Neural crest cell (in vitro differentiated cells): Measurements from ENCODE around the gene AATK. TPM values are rescaled to one million over a fixed set of nuclear protein-coding genes. Genes with fewer than 3 reads are reported as not detected.

Experiments
- DNase-seq: peaks from one replicate; pipeline ENCODE4 v3.0.0; 2021; ENCODE audit warnings: low read depth, mixed read lengths, low spot score
- H3K27ac Mint-ChIP-seq: one replicate; pipeline ENCODE4 v1.8.0; 2021; ENCODE audit warnings: mild to moderate bottlenecking, mixed read lengths; ENCODE audit not compliant: unreplicated experiment
- H3K27me3 Mint-ChIP-seq: 2 replicates; pipeline ENCODE4 v1.8.0; 2021; ENCODE audit warnings: low read depth, mild to moderate bottlenecking, mixed read lengths
- H3K36me3 Mint-ChIP-seq: 2 replicates; pipeline ENCODE4 v1.8.0; 2021; ENCODE audit warnings: low read depth, mild to moderate bottlenecking, mixed read lengths
- H3K4me1 Mint-ChIP-seq: 2 replicates; pipeline ENCODE4 v1.8.0; 2021; ENCODE audit warnings: mixed read lengths
- H3K4me3 Mint-ChIP-seq: one replicate; pipeline ENCODE4 v1.8.0; 2021; ENCODE audit warnings: mild to moderate bottlenecking, mixed read lengths
- H3K9me3 Mint-ChIP-seq: 2 replicates; pipeline ENCODE4 v1.8.0; 2021; ENCODE audit warnings: mixed read lengths
- CTCF ChIP-seq: fragments of 200-600 bp; sonication (generic); conservative IDR thresholded peaks from 2 replicates; pipeline ENCODE4 v1.5.0; 2021; ENCODE audit warnings: antibody characterized with exemption, mild to moderate bottlenecking
- total RNA-seq: library from RNA; stranded (reverse); gene quantifications from 2 replicates; pipeline ENCODE4 v1.2.1, GENCODE V29; 2021

Gene AATK
- total RNA-seq, 1 donor from 2014 or later: 6.0 TPM

DNA sequence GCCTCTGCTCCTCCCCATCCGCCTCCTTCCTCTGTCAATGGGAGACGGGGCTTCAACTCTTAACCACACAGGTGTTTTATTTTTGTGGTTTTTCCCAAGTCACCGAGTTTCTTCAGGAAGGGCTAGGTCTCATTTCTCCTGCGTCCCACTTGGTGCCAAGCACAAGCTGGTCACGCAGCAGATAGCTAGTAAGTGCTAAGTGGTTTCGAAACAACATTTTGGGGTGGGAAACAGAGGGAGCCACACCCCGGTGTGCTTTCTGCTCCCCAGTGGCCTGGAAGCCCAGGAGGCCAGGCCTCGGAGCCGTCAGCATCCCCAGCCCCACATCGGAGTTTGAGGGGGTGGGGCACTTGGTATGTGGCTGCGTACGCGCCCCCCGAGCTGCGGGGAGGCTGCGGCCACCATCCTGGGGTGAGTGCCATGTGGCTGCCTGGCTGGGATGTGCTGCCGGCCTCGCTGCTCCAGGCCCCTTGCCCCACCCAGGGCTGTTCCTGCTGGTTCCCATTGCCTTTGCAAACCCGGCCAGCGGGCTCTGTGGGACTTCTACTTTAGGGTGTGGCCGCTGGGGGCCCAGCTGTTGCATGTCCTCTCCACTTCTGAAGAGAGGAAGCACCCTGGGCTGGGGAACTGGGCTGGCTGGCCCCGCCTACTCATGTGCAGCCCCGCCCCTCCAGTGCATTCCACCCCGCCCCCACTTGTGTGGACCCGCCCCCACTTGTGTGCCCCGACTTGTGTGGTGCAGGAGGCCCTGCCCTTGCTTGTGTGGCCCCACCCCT, 75.5 kb downstream of the AATK start:
- Mint-ChIP-seq H3K36me3 (no peaks in the 10 kb centered on the region), H3K4me1 (peaks cover 30% of the 10 kb centered on the region), H3K9me3 (no peaks in the 10 kb centered on the region), H3K27ac (no peak overlapping the region), H3K4me3 (no peak overlapping the region), H3K27me3 (no peaks in the 10 kb centered on the region)
- no peak for DNase-seq
- no peak for TF ChIP-seq CTCF

DNA sequence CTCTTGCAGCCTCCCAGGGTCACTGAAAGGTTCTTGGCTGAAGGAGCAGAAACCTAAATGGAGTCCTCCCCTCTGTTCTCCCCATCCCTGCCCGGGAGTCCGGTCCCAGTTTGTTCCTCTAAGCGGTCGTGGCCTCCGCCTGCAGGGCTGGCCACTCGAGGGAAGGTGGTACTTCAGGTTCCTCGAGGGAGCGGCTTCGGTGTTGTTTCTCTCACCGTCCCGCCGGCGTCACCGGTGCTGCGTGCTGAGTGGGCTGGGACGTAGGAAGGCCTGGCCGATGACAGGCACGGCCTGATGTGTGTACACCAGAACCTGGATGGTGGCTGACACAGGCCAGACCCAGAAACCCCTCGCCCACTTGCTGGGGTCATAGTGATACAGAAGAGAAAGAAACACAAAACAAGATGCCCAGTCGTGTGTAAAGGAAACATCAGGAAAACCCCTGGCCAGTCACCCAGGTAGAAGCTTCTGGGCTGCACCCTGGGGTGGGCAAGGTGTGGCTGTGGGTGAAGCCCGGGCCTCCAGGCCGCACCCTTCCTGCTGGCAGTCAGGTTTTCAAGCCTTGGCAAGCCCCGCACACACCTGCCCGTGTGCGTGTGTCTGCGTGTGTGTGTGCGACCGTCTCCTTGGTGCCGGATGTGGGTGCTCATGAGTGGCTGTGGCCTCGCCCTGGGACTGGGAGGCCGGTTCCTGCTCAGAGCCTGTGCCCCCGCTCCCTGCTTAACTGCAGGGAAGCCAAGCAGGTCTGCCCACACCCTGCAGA, 79.1 kb downstream of the AATK start:
- TF ChIP-seq CTCF: no peak
- no peaks in the 10 kb centered on the region for H3K27me3 Mint-ChIP-seq
- no peaks in the 10 kb centered on the region for H3K9me3 Mint-ChIP-seq
- no peaks in the 10 kb centered on the region for H3K36me3 Mint-ChIP-seq
- H3K4me1 Mint-ChIP-seq: no peaks in the 10 kb centered on the region
- no peak overlapping the region for H3K27ac Mint-ChIP-seq
- DNase-seq: no peak
- H3K4me3 Mint-ChIP-seq: no peak overlapping the region

DNA sequence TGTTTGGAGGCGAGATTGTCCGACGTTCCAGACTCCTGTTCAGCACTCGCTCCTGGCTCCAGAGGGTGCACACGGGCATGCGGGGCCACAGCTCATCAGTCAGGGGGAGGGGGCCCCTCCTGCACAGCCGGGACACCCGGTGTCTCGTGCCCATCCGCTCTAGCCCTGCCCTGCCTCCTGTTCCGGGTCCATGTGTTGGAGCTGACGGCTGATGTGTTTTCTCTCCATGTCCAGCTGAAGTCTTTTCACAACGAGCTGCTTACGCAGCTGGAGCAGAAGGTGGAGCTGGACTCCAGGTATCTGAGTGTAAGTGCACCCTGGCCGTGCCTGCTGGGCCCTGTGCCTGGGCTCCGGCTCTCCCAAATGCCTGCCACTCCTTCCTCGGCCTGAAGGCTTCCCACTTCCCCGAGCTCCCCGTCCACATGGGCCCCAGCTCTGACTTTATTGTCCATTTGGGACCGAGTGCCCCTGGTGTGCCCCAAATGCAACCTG, 80.6 kb downstream of the AATK start:
- TF ChIP-seq CTCF: no peak
- no peak for DNase-seq
- Mint-ChIP-seq H3K4me3 (no peak overlapping the region), H3K36me3 (no peaks in the 10 kb centered on the region), H3K27ac (no peak overlapping the region), H3K9me3 (no peaks in the 10 kb centered on the region), H3K4me1 (peaks cover 2% of the 10 kb centered on the region), H3K27me3 (no peaks in the 10 kb centered on the region)

DNA sequence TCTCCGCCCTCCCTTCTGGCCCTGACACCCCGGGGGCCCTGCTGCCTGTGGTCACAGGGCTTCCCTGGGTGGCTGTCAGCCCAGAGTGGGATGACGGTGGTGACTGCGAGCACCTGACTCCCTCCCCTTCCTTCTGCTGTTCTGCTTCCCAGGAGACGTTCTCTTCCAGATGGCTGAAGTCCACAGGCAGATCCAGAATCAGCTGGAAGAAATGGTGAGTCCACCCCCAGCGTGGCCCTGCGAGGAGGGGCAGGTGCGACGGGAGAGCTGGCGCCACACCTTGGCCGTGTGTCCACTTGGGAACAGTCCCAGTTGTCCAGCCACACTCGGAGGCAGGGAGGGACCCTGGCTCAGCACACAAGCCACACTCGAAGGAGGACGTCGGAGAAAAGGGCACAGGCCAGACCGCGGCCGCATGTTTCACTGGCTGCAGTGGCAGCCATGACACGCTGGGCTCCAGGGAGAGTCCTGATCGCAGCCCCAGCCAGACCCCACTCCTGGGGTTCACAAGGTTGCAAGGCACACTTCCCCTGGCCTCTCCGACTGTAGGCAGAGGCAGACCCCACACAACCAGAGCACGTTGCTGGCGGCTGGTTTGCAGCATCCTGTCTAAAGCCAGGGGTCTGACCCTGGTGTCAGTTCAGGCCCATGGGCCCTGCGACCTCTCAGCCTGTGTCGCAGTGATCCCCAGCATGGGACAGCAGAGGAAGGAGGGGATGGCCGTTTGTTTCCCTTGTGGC, 81.2 kb downstream of the AATK start:
- no peak for TF ChIP-seq CTCF
- Mint-ChIP-seq H3K4me1 (peaks cover 5% of the 10 kb centered on the region), H3K4me3 (no peak overlapping the region), H3K9me3 (no peaks in the 10 kb centered on the region), H3K27me3 (no peaks in the 10 kb centered on the region), H3K27ac (peak overlapping the region; percentile 96), H3K36me3 (no peaks in the 10 kb centered on the region)
- DNase-seq: no peak

- no peaks in the 10 kb centered on the region for H3K27me3 Mint-ChIP-seq
- no peak for DNase-seq
- H3K4me3 Mint-ChIP-seq: no peak overlapping the region
- no peak for TF ChIP-seq CTCF
- H3K27ac Mint-ChIP-seq: peak overlapping the region; percentile 43
- H3K4me1 Mint-ChIP-seq: peaks cover 5% of the 10 kb centered on the region
- no peaks in the 10 kb centered on the region for H3K36me3 Mint-ChIP-seq
- H3K9me3 Mint-ChIP-seq: no peaks in the 10 kb centered on the region
Measured at GRCh38 chr17:81083125-81083765, 82.8 kb downstream of the AATK start.
